SH-SY5Y (cell line): ENCODE measurements around the gene LMO2.

Source experiments
- GATA2 ChIP-seq: IDR thresholded peaks from 2 replicates; pipeline ENCODE4 v1.6.1; 2011; ENCODE audit warnings: mild to moderate bottlenecking, low read depth, low read length
- GATA3 ChIP-seq: IDR thresholded peaks from 2 replicates; pipeline ENCODE4 v1.6.1; 2011; ENCODE audit warnings: low read depth, mild to moderate bottlenecking, low read length, moderate library complexity

DNA sequence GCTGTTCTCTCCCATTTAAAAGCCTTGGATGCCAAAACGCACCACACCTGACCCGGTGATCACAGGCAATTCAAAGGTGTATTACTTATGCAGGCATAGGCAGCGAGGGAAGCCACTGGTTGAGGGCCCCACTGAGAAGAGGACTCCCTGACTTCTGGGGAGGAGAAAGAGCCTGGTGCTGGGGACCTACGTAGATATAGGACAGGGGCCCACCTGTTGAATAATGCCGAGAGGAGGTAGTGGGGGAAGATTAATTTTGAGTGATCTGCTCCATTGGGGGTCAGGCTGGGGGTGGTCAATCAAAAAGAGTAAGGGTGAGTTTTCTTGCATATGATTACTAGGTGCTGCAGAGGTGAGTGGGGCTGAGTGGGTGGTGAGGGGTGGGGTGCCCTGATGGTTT is 7.8 kb downstream of the LMO2 start:
- TF ChIP-seq GATA3 (no peak), GATA2 (no peak)
